ENCODE data around the gene SOAT2.

The SOAT2 gene

GRCh38 chr12:53065975-53066931, 37.0 kb upstream of the SOAT2 start:
- DNase-seq (ENCODE audit: low read depth in 2 of 2), result peak; percentile 86 to 90
- H3K4me3 ChIP-seq (replicated peaks in 1 of 2; ENCODE audit: low read depth in 2 of 2, low read length in 2 of 2), result no peak overlapping the region
- peak; percentile 80 for TF ChIP-seq CTCF (IDR thresholded peaks at IDR 0.05; ENCODE audit: low read depth, low read length)

- no peak overlapping the region for H3K4me3 ChIP-seq (replicated peaks in 1 of 2; ENCODE audit: low read depth in 2 of 2, low read length in 2 of 2)
- DNase-seq (ENCODE audit: low read depth in 2 of 2), result peak in 1 of 2 donors; percentile 43
- TF ChIP-seq CTCF (IDR thresholded peaks at IDR 0.05; ENCODE audit: low read depth, low read length), result no peak
Observed at GRCh38 chr12:53067074-53067992, 36.0 kb upstream of the SOAT2 start.

GRCh38 chr12:53067993-53068770, 35.1 kb upstream of the SOAT2 start:
- no peak overlapping the region for H3K4me3 ChIP-seq (replicated peaks in 1 of 2; ENCODE audit: low read depth in 2 of 2, low read length in 2 of 2)
- no peak for DNase-seq (ENCODE audit: low read depth in 2 of 2)
- TF ChIP-seq CTCF (IDR thresholded peaks at IDR 0.05; ENCODE audit: low read depth, low read length), result no peak

GRCh38 chr12:53068811-53069585, 34.3 kb upstream of the SOAT2 start:
- peak in 1 of 2 donors; percentile 44 for DNase-seq (ENCODE audit: low read depth in 2 of 2)
- no peak for TF ChIP-seq CTCF (IDR thresholded peaks at IDR 0.05; ENCODE audit: low read depth, low read length)
- no peak overlapping the region for H3K4me3 ChIP-seq (replicated peaks in 1 of 2; ENCODE audit: low read depth in 2 of 2, low read length in 2 of 2)

- no peak for DNase-seq (ENCODE audit: low read depth in 2 of 2)
- H3K4me3 ChIP-seq (replicated peaks in 1 of 2; ENCODE audit: low read depth in 2 of 2, low read length in 2 of 2), result no peak overlapping the region
- TF ChIP-seq CTCF (IDR thresholded peaks at IDR 0.05; ENCODE audit: low read depth, low read length), result no peak
Observed at GRCh38 chr12:53069621-53070410, 33.5 kb upstream of the SOAT2 start.

All from cardiac fibroblast (primary cell).